HG03135 (cell line): ENCODE data around the gene SYT15B.
"Not testable (repeated sequence)": the region's sequence is repeated elsewhere in the genome, so short reads cannot be mapped to it uniquely, and the experiment has no call there.

Experiments
- ATAC-seq: cut with Tn5 transposase; IDR thresholded peaks from one replicate; pipeline ENCODE4 v1.9.1; 2021; ENCODE audit warnings: mild to moderate bottlenecking, moderate library complexity; ENCODE audit not compliant: unreplicated experiment

Gene SYT15B

DNA sequence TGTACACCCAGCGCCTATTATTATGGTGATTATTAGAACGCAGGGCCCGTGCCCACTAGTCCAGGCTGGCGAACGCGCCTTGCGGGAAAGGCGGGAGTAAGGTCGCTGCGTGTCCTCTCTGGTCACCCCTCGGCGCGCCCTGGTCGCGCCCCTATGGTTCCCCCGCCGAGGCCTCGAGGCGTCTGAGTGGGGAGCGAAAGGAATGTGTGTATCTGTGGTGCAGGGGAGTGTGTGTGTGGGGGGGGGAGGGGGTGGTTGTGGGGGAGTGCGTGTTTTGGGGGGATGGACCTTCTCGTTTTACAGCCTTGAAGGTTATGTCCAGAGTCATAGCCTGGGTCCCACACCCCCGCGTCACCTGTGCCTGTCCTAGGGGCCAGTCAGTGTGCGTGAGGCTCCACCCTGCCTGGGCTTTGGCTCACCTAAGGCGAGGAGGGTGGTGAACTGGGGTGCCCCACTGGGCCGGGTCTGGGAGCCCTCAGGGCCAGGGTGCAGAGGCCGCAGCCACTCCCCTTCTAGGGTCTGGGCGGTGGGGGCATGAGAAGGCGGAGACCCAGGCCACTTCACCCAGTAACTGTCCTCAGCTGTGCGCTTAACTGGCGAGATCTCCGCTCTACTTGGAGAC is at the start of gene SYT15B:
TSS of gene SYT15B (minus strand) at position 39 of the 622 bp plus-strand sequence. CDS start 952 bp downstream, outside the sequence.
- ATAC-seq: not testable (repeated sequence)

DNA sequence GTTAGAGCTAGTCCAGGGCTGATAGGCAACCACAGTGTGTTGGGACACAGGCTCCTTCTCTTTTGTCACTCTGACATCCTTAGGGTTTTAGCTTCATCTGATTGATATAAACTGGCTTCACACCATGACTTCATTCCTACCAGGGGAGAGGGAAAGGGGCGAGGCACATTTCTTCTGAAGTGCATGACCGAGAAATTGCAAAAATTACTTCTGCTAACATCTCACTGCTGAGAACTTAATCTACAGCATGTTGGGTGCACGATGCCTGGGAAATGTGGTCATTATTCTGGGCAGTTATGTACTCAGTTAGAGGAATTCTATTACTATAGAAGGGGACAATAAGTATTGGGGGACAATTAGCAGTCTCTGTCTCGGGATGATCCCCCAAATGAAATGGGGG is 16.2 kb upstream of the SYT15B start:
- ATAC-seq: not testable (repeated sequence)

DNA sequence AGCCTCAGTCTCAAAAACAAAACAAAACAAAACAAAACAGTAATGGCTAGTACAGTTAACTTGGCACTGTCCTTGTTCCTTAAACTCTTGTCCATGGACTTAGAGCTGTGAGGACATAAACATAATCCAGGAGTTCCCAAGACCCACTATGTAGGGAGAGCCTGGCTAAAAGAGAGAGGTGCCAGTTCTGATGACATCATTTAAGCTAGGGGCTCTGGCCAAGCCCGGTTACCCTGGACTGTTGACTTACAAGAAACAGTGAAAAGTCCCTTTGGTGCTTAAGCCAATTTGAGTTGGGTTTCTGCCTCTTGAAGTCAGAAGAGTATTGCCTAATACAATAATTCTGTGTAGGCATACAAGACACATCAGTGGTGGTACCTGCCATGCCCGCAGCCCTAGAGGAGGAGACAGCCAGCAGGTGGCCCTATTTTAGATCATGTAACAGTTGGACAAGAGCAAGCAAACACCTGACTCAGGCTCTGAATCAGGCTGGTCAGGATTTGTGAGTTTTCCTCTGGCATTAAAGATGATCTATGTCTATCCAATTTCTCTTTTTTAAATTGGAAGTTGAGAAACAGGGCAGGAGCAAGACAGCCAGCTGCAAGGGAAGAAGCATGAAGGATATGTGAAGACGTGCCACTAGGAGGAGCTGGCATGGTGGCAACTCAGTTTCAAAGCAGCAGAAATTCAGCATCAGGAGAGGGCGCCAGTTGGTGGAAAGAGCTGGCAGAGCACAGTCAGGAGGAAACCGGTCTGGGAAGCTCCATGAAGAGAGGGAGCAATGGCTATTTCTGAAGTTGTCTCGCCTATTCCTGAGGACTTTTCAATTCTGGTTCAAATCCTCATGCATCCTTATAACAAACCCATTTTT is 12.2 kb upstream of the SYT15B start:
- not testable (repeated sequence) for ATAC-seq

DNA sequence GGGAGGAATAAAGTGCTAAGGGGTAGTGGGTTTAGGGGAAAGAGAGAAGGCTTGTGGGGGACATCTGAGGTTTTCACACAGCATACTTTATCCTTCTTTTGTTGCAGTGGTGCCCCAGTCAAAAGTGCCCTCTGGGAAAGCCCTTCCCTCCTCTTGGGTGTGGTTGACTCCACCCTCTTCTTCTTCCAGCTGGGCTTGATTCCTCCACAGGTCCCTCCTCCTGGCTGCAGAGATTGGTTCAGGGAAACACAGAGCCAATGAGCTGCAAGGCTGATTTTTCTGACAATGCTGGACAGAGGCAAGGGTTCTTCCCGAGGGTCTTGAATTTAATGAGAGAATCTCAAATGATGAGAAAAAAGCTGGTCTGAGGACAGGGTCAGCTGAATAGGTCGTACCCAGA is 7.4 kb upstream of the SYT15B start:
- ATAC-seq: not testable (repeated sequence)

DNA sequence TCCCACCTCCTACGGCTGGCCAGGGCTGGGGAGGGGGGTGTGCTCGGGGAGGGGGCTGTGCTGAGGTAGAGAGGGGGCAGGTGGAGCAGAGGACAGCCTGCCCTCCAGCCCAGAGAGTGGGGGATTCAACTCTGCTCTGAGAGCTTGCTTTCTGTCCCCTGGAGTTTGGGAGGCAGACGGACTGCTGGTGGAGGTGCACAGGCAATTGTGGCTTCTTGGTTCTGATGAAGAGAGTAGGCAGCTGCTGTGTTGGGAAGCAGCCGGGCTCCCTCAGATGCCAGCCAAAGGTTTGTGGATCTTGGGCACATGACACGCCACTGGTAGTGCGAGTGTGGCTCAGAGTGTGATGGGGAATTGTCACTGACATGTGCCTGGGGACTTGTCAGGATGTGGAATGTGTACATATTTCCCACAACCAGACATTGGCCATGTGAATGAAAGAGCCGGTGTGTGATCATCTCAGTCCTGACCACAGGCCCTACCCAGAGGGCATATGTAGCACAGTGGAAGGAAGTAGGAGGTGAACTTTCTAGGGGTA is 5.3 kb upstream of the SYT15B start:
- not testable (repeated sequence) for ATAC-seq

DNA sequence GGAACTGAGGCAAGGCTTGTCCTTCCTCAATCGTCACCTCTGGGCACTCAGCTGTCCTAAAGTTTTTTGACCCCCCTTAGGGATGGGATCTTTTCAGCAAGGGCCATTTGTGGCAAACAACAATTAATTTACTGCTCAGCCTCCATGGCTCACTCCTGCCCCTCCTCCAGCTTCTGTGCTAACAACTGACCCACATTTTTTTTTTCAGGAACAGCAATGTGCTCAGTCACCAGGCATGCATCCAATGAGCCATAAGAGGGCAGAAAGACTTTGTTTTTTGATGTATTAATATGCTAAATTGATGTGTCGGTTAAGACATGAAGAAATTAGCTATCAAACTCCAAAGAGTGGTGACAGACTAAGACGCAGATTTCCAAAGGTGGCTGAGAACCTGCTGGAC is 4.7 kb upstream of the SYT15B start:
- not testable (repeated sequence) for ATAC-seq

DNA sequence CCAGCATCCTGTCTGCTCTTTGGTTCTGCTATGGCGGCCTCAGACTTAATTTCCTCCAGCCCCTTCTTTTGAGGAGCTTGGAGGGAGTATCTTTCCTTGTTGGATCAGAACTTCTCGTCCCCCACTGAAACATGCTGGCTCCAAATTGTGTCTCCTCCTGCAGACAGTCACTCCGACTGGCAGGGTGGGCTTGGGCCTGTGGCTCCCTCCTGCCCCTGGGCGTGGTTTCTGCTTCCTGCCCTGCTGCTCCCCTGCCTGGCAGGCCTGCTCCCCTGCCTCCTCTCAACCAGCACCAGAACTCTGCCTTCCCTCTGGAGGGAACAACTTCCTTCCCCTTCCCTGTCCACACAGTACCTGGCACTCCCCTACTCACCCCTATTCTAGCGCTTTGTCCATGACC is 3.8 kb upstream of the SYT15B start:
- ATAC-seq: not testable (repeated sequence)

DNA sequence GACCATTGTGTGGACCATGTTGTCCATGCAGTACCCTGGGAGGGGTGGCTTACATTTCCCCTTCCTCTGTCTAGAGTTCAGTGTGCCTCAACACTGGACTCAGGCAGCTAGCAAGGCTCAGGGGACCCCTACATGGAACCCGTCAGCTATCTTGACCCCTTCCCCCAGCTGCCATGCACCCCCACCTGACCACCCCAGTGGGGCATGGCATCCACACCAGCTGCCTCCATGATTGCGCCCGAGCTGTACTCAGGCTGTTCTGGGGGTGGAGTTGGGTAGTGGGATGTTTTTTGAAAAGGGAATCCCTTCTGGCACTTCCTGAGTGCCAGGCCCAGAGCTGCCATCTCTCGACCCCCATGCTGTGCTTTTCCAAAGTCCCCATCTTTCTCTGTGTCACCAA is 1.8 kb upstream of the SYT15B start:
- ATAC-seq: not testable (repeated sequence)

DNA sequence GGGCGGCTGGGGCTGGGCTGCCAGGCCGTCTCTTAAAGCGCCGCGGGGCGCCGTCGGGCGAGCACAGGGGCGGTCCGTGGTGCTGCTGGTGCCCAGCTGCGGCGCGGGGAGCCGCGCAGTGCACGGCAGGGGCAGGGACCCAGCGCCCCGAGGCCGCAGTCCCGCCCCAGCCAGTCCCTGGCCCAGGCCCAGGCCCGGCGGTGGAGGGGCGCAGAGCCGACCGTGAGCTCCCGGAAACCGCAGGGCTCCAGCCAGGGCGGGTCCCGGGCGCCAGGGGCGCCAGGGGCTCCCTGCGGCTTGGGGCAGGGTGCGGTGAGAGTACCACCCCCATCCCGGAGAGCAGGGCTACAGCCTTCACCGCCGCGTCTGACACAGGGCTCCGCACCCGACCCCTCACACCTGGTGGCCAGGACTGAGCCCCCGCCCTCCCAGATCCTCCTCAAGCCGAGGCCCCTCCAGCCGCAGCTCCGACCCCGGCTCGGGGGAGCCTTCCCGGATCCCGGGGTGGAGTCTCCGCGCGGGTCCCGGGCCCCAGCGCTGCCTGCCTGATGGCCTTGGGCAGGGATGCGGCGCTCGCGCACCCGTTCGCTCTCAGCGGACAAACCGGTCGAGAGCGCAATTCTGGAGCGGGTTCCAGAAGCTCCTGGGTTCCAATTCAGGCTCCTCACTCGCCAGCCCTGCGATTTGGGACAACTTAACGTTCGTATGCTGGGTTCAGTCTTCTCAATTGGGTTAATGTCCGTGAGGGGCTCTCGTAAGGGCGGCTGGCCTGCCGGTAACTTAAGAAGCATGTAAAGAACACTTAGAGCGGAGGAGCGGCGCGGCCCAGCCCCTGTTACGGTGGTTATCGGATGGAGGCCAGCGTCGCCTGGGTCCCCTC is 478 bp downstream of the SYT15B start:
- not testable (repeated sequence) for ATAC-seq

DNA sequence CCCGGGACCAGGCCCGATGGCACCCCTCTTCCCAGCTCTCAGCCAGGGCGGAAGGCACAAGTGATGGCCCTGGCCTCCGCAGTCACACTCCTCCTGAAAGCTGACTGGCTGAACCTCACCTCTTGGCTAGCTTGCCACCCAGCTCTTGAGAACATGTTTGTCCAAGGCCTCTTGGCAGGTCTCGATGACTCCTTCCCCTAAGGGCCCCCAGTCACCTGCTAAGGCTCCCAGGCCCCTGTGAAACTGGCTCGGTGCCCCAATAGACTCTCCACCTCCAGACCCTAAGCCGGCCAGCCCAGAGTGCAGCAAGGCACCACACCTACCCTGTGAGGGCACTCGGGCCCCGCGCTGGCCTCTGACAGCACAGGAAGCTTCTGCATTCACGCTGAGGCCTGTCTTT is 4.5 kb downstream of the SYT15B start:
- not testable (repeated sequence) for ATAC-seq

DNA sequence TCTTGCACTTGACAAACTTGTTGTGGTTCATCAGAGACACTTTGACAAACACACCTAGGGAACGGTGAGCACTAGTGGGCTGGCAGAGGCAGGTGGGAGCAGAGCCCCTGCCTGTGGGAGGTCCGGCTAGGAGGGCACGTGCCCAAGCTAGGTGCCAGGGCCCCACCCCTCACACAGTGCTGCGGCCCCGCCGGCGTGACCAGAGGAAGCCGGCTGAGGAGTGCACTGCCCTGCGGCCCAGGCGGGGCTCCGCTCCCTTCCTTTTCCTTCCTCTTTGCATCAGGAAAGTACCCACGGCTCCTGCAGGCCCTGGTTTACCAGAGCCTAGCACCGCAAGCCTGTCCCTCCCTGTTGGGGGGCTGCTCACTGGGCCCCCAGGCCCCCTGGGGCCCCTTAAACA is 7.2 kb downstream of the SYT15B start:
- not testable (repeated sequence) for ATAC-seq

DNA sequence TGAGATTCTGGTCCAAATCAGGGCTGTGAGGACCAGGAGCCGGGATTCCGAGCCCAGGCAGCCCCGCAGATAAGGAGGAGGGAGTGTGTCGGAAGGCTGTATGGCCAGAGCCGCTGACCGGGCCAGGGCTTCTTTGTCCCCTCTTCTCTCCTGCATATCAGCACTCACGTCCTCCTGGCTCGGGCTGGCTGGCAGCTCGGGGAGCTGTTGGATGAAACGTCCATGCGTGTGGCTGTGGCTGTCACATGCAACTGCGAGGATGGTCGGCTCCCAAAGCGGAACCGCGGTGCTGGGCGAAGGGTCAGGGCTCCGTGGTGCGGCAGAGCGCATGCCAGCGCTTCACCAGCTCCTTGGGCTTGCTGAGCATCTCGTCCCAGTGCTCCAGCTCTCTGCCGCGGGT is 9.5 kb downstream of the SYT15B start:
- ATAC-seq: not testable (repeated sequence)

DNA sequence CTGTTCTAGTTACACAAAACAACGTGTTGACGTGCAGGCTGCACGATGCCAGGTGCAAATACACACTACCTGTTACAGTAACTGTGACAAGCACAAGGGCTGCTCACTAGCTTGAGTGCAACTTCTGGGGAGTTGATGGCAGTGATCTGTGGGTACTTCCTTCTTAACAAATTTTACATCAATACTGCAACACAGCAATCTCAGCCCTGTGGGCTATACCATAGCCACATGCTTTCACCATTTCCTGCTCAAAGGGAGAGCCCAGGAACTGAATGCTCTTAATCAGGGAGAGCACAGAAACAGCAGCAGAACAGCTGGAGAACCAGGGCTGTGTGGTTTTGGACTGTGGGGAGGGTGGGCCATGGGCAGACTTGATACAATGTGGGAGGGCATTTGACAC is 10.2 kb downstream of the SYT15B start:
- ATAC-seq: not testable (repeated sequence)

DNA sequence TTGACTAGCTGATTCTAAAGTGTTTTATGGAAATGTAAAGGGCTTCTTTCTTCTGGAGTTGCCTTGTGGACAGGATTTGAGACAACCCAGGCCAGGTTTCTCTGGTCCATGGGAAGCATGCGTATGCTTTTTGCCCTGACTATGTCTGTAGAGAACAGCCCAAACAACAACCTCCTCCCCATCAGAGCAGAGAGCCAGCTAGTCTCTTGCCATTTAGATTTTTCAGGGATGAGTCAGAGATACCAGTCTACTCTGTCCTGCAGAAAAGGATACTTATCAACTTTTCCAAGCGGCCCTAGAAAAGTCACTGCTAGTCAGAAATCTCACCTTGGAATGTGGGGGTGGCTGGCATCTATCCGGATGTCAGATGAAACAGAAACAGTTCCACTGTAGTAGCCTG is 11.6 kb downstream of the SYT15B start:
- not testable (repeated sequence) for ATAC-seq

DNA sequence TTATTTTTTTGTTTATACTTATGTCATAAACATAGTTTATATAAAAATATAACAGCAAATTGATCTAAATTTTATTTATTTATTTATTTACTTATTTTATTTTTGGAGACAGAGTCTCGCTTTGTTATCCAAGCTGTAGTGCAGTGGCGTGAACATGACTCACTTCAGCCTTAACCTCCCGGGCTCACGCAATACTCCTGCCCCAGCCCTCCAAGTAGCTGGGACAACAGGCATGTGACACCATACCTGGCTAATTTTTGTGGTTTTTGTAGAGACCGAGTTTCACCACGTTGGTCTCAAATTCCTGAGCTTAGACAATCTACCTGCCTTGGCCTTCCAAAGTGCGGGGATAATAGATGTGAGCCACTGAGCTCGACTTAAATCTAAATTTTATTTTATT is 13.0 kb downstream of the SYT15B start:
- not testable (repeated sequence) for ATAC-seq

DNA sequence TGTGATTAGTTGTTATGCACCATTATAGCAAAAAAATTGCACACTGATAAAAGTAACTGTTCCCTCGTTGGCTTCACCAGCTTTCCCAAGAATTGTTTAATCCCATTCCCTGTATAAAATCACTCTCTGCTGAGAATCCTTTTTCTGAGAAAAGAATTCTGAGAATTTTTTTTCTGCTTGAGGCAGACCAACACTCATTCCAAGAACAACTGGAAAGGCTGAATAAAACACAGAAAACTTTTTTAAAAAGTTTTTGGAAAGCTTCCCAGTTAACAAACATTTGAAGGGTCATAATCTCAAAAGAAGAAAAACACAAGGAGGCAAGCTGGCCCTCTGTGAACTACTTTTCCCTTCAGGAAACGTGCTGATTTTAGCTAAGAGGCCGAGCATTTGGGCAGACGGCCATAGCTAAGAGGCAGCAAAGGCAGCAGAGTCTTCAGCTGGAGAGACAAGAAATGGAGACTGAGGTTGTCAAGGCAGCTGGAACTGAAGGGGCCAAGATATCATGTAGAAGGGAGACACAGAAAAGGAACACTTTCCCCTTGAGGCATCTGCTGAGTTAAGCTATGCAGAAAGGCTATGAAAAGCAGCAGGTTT is 16.5 kb downstream of the SYT15B start:
- not testable (repeated sequence) for ATAC-seq

DNA sequence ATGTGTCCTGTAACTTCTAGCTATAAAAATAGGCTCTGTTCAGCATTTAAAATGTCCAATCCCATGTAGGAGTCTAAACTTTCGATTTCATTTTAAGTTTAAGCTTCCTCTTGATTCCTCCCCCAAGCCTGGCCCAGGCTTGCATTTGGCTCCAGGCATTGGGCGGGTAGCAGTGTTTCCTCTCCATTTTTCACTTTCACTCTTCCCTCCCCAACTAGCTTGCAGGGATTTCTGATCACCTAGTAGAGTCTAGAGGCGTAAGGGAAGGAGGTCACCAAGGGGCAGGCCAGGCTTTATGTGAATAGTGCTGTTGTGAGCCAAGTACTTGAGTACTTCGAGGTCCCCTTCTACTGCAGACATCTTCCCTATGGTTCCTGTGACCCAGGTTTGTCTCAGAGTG is 18.5 kb downstream of the SYT15B start:
- ATAC-seq: not testable (repeated sequence)

DNA sequence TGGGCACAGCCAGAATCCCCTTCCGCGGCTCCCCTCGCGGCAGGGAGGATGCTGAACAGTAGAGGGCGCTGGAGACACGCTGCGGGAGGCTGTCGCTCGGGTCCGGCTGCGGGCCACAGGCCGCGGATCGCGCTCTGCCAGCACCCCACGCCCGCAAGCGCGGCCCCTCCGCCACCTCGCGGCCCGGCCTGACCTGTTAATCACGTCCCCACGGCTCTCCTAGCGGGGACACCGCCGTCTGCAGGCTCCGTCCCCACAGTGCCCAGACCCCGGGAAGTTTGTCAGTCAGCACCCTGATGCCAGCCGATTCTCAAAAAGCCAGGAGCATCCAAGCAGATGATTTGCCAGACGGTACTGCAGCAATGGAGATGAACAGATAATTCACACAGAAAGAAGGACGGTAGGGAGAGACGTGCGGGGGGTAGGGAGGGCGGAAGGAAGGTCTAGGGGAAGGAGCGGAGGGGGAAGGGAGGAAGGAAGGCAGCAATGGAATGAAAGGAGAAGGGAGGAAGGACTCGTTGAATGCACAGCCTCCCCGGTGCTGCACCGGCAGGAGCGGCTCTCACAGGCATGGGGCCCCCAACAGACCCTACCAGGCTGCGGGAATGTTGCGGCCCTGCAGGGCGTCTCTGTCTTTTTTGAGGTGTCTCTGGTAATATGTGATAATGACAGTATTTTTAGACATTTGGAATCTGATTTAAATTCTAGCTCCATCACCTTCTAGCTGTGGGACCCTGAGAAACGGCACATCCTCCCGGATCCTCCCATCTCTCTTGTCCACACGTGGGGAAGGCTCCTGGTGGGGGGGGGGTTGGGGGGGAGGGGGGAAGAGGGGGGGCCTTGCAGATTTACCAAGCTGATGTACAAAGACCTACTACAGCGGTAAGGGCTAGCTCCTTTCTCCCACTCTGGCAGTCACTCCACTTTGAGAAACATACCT is 19.5 kb downstream of the SYT15B start:
- ATAC-seq: not testable (repeated sequence)

DNA sequence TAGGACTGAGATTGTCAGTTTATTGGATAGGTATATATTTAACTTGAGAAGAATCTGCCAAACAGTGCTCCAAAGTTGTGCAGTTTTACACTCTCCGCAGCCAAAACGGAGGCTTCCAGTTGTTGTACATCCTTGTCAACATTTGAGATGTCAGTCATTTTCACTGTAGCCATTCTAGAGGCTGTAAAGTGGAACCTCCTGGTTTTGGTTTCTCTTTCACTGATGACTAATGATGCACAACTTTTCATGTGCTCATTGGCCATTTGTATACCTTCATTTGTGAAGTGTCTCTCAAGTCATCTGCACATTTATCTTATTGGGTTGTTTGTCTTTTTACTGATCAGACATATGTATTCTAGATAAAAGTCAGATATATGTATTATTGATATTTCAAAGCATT is 22.5 kb downstream of the SYT15B start:
- ATAC-seq: peak; percentile 72
